GM04504 (cell line): ENCODE measurements around the gene DUSP9.
"Not testable (repeated sequence)": the region's sequence is repeated elsewhere in the genome, so short reads cannot be mapped to it uniquely, and the experiment has no call there.

Experiments
- DNase-seq: peaks from one replicate; pipeline ENCODE4 v3.0.0-alpha.2; 2012; ENCODE audit warnings: low read depth

DUSP9 gene

DNA sequence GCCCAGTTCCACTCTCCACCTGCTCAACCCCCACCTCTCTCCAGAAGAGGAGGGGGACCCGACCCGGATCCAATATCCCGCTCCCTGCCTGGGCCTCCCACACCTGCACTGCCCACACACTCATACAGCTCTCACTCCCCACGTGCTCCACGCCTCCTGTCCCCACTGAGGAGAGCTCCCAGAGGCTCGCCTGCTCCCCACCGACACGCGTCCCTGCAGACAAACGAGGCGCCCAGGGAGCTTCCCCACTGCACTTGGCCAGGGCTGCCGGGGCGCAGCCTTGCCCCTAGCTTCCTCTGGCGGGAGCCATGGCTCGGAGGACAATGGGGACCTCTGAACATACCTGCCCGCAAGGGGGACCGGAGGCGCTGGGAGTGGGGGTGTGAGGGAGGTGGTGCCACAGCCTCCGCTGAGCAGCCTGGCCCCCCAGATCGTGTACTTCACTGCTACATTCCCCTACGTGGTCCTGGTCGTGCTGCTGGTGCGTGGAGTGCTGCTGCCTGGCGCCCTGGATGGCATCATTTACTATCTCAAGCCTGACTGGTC is 45.7 kb downstream of the DUSP9 start:
- no peak for DNase-seq

DNA sequence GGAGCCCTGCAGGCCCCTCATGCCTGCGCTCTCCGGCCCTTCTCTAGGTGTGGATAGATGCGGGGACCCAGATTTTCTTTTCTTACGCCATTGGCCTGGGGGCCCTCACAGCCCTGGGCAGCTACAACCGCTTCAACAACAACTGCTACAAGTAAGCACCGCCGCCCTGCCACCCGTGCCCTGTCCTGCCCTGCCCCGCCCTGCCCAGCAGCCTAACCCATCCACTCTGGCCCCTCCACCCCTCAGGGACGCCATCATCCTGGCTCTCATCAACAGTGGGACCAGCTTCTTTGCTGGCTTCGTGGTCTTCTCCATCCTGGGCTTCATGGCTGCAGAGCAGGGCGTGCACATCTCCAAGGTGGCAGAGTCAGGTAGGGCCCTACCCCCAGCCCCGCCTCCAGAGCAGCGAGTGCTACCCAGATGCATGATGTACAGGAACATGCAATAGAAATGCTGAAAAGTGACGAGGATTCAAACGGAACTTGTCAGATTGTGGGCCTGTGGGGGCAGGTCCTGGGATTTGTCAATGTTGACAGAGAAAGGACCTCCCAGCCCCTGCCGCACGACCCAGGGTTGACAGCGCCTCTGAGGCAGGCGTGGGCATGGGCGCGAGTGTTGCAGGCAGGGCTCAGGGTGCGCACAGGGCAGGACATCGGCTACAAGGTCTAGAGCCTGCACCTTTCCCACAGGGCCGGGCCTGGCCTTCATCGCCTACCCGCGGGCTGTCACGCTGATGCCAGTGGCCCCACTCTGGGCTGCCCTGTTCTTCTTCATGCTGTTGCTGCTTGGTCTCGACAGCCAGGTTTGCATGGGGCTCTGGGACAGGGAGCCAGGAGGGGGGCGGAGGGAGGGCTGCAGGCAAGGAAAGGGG is 46.4 kb downstream of the DUSP9 start:
- DNase-seq = no peak

DNA sequence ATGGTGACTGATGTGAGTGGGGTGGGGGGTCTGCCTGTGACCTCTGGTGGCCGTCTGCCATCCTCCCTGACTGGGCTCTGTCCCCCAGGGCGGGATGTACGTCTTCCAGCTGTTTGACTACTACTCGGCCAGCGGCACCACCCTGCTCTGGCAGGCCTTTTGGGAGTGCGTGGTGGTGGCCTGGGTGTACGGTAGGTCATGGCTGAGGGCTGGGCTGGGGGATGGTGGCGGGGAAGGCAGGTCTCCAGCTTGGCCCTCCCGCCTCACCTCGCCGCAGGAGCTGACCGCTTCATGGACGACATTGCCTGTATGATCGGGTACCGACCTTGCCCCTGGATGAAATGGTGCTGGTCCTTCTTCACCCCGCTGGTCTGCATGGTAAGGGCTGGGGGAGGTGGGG is 47.3 kb downstream of the DUSP9 start:
- DNase-seq = not testable (repeated sequence)

DNA sequence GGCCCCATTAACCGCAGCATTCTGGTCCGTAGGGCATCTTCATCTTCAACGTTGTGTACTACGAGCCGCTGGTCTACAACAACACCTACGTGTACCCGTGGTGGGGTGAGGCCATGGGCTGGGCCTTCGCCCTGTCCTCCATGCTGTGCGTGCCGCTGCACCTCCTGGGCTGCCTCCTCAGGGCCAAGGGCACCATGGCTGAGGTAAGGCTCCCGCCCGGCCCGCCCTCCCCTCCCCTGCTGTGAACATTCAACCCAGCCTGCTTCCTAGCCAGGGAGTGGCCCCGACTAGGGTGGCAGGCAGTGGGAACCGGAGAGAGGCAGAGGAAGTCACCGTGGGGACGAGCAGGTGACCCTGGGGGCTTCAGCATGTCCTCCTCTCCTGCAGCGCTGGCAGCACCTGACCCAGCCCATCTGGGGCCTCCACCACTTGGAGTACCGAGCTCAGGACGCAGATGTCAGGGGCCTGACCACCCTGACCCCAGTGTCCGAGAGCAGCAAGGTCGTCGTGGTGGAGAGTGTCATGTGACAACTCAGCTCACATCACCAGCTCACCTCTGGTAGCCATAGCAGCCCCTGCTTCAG is 47.8 kb downstream of the DUSP9 start:
- DNase-seq = no peak

DNA sequence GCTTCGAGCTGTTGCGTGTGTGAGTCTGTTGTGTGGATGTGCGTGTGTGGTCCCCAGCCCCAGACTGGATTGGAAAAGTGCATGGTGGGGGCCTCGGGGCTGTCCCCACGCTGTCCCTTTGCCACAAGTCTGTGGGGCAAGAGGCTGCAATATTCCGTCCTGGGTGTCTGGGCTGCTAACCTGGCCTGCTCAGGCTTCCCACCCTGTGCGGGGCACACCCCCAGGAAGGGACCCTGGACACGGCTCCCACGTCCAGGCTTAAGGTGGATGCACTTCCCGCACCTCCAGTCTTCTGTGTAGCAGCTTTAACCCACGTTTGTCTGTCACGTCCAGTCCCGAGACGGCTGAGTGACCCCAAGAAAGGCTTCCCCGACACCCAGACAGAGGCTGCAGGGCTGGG is 49.1 kb downstream of the DUSP9 start:
- DNase-seq = no peak

DNA sequence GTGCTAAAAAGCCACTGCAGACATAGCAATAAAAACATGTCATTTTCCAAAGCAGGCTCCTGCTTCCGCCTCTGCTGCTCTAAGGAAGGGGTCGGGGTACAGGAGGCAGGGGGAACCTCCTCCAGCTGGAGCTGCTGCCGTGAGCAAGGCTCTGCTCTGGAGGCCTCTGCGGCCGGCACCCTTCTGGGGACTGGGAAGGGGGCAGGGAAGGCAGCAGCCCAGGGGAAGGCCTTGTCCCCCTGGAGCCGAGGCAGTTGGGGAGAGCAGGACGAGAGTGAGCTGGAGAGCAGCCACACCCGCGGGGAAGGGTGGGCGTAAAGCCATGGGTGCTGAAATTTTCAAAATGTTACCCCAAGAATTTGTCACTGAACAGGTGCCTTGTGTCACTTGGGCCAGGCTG is 49.5 kb downstream of the DUSP9 start:
- DNase-seq = not testable (repeated sequence)

DNA sequence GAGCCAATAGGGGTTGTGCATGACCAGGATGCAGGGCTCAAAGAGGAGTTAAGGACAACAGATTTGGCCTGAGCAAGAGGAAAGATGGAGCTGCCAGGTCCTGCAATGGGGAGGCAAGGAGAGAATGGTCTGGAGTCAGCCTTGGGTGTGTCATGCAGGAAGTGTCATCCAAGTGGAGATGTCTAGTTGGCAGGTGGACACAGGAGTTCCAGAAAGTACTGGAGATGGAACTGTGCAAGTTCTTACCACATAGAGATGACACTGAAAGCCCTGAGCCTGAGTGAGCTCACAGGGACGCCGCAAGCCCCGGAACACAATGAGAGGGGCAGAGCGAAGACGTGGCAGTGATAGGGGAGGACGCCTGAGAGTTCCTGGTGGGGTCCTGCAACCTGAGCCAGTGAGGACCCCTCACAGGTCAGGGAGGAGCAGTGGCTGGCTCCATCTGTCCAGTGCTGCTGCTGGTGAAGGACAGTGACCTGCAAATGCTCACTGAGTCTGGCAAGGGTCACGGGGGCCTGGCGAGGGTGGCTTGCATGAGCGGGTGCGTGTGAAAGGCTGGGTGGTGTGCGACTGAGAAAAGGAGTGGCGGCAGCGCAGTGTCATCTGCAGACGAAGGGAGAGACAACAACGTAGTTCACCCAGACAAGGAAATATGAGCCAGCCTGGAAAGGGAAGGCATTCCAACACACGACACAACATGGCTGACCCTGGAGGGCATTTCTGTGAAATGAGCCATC is 50.2 kb downstream of the DUSP9 start:
- not testable (repeated sequence) for DNase-seq

DNA sequence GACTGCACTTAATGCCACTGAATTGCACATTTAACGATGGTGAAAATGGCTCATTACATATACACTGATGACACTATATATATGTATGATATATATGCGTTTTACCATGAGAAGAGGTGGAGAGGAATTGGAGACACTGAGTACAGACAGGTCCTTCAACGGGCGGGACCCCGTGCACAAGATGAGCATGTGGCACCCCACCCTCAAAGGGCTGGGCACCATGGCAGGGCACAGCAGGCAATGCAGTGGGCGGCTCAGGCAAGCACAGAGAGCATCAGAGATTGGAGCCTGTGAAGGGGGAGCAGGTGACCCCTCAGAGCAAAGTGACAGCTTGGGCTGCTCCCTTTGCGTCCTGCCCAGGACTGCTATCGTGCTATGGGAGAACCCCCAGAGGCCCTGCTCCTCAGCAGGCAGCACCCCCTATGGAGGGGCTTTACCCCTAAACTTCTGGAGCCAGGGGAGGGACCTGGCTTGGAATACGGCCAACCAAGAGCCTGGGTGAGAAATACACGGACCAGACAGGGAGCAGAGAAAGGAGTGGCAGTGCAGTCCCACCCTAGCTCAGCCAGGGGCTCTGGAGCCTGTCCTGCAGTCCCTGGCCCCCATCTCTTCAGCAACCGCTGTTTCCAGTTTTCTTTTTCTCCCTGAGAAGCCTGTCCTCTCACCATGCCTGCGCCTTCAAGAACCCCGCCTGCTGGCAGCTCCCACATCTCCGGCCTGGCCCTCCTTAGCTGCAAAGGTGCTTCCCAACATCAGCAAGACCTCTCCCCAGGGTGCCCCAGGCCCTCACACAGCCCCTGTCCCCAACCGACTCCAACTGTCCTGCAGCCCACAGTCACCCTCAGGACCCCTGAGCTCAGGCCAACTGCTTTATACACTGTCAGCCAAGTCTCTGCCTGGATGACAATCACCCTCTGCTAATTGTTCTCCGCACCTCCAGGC is 51.2 kb downstream of the DUSP9 start:
- DNase-seq = no peak

DNA sequence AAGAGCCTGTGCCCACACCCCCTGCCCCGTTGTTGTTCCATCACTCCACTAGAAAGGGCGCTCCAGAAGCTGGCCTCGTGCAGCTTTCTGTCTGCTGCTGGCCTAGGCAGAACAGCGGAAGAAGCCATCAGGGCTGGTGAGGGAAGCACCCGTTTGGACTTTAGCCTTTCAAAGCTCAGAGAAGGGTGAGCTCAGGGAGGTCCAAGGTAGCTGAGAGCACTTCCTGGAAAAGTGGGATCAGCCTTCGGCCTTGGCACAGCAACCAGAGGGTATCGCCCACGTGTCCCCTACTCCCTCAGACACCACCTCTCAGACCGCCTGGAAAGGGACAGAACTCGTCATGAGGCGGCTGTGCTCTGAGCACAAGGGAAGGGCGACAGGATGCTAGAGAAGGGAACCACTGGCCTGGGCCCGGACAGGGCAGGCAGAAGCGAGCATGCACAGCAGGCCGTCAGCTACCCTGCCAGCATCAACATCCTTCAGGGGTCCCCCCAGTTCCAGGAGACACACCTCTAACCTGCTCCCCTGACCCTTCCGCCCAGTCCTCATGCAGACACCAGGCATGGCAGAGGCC is 52.3 kb downstream of the DUSP9 start:
- not testable (repeated sequence) for DNase-seq

DNA sequence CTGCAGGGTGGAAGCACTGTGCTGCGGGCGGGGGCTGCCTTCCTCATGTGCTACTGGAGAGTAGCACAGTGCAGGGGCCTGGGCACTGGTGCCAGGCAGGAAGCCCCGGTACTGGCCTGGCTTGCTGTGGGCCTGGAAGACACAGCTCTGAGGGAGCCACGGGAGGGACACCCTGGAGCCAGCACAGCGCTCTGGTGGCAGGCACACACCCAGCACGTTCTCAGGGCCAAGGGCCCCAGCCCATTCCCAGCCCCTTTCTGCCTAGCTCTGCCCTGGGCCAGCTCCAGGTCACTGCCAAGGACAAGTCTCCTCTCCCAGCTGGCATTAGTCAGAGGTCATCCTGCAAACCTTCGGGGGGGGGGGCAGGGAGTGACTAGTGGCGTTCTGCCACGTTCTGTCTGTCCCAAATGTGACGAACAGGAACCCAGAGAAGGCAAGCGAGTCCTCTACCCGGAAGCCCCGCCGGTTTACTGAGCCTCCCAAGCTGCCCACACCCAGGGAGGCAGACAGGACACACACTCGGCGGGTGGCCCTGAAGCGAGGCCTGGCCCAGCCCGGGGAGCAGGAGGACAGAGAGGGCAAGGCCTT is 52.9 kb downstream of the DUSP9 start:
- not testable (repeated sequence) for DNase-seq

DNA sequence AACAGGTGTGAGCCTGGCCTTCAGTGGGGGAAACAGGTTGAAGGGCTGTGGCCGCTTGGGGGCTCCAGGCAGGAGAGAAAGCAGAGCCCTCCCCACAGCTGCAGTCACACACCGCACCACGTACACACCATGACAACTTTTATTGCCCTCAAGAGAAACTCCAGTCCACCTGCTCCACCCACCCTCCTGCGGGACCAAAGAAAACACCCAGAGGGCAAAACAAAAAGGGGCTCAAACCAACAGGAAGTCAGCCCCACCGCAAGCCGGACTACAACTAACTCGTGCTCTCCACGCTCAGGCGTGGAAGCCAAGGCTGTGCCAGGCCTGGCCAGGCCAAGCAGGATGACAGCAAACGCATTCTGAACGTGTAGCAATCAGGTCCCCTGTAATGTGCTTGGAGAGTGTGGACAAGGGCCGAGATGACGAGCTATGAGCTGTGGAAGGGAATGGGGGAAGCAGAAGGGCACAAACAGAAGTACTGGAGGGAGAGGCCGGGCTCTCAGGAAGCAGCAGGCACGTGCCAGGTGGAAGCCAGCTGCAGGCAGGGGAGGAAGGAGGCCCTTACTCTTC is 53.5 kb downstream of the DUSP9 start:
- no peak for DNase-seq
